ENCODE data around the gene RAB7A. TPM values are rescaled to one million over a fixed set of nuclear protein-coding genes. Genes with fewer than 3 reads are reported as not detected.
A peak's percentile ranks its signal among the peaks of the same experiment; 100 is the strongest.

Gene RAB7A
- total and polyA plus RNA-seq, 2 of the 13 experiments (the other 11 are each of a cell fraction or from before 2014, with no cell fraction given), result 26.5 to 182 TPM

DNA sequence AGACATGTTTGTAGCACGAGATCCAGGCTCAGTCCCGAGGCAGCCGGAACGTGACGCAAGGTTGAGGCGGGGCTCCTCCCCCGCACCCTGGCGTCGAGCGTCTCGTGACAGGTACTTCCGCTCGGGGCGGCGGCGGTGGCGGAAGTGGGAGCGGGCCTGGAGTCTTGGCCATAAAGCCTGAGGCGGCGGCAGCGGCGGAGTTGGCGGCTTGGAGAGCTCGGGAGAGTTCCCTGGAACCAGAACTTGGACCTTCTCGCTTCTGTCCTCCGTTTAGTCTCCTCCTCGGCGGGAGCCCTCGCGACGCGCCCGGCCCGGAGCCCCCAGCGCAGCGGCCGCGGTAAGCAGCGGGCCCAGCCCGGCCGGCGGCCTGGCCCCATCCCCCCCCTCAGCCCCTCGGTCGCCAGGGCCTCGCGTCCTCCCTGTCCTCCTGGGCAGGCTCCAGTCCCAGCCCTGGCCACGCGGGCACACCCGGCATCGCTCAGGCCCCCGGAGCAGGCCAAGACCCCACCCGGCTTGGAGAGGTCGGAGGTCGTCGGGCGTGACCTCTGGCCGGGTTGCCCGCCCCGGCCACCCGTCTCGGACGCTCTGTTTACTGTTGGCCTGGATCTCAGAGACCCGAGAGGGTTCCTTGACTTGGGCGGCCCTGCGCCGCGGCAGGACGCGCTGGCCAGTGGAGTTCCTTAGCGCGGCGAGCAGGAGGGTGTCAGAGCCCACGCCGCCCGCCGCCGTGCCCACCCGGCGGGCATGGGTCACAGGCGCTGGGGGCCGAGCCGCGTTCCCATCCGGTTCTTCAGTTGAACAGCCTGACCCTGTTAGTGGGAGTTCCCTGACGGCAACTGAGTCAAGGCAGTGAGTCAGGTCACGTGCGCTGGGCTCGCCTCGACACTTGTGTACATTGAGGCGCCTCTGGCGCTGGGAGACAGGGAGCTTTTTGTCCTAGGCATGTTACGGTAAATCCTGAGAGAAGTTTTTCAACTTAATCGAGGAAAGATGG is at the start of gene RAB7A (continued):
- TF ChIP-seq ZNF501 (CRISPR knock-in tag; IDR thresholded peaks at IDR 0.05) (peak; percentile 73), DPF2 (CRISPR knock-in tag; IDR thresholded peaks at IDR 0.05; ENCODE audit: borderline replicate concordance, low read depth) (no peak), ERF (CRISPR knock-in tag; IDR thresholded peaks at IDR 0.05) (peak; percentile 90), ZNF382 (CRISPR knock-in tag; IDR thresholded peaks at IDR 0.05; ENCODE audit: borderline replicate concordance) (no peak), YY1 (IDR thresholded peaks at IDR 0.05; ENCODE audit: insufficient read depth, insufficient replicate concordance, low read depth, low read length) (no peak), DNMT3B (CRISPR knock-in tag; conservative IDR thresholded peaks at IDR 0.05) (0 out of 2 replicates have a peak, but pooled peaks have one; percentile 64), ZNF616 (CRISPR knock-in tag; IDR thresholded peaks at IDR 0.05; ENCODE audit: low read depth) (peak; percentile 63; the same call in 1 of the 2 replicates), ZNF703 (CRISPR knock-in tag; IDR thresholded peaks at IDR 0.05; ENCODE audit: borderline replicate concordance) (no peak), KAT2B (IDR thresholded peaks at IDR 0.05; ENCODE audit: borderline replicate concordance, low read depth, low read length) (no peak), HIVEP1 (CRISPR knock-in tag; IDR thresholded peaks at IDR 0.05) (peak; percentile 50), ZNF446 (CRISPR knock-in tag; IDR thresholded peaks at IDR 0.05) (peak; percentile 93; the same call in 1 of the 2 replicates)
- TF ChIP-seq, protein P1, sequence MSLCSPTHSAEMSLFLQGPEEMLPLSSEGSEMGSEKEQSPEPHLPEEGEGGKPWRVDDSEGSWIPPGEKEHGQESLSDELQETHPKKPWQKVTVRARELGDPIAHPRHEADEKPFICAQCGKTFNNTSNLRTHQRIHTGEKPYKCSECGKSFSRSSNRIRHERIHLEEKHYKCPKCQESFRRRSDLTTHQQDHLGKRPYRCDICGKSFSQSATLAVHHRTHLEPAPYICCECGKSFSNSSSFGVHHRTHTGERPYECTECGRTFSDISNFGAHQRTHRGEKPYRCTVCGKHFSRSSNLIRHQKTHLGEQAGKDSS (CRISPR knock-in tag; IDR thresholded peaks at IDR 0.05; ENCODE audit: borderline replicate concordance, low read depth), result 0 out of 2 replicates have a peak, but pooled peaks have one; percentile 32
- TF ChIP-seq, protein P2, sequence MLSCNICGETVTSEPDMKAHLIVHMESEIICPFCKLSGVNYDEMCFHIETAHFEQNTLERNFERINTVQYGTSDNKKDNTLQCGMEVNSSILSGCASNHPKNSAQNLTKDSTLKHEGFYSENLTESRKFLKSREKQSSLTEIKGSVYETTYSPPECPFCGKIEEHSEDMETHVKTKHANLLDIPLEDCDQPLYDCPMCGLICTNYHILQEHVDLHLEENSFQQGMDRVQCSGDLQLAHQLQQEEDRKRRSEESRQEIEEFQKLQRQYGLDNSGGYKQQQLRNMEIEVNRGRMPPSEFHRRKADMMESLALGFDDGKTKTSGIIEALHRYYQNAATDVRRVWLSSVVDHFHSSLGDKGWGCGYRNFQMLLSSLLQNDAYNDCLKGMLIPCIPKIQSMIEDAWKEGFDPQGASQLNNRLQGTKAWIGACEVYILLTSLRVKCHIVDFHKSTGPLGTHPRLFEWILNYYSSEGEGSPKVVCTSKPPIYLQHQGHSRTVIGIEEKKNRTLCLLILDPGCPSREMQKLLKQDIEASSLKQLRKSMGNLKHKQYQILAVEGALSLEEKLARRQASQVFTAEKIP (CRISPR knock-in tag; IDR thresholded peaks at IDR 0.05; ENCODE audit: borderline replicate concordance), result no peak
- TF ChIP-seq, protein P3, sequence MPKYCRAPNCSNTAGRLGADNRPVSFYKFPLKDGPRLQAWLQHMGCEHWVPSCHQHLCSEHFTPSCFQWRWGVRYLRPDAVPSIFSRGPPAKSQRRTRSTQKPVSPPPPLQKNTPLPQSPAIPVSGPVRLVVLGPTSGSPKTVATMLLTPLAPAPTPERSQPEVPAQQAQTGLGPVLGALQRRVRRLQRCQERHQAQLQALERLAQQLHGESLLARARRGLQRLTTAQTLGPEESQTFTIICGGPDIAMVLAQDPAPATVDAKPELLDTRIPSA (CRISPR knock-in tag; IDR thresholded peaks at IDR 0.05; ENCODE audit: borderline replicate concordance), result no peak; the same call in 1 of the 2 replicates
- TF ChIP-seq, protein P4, sequence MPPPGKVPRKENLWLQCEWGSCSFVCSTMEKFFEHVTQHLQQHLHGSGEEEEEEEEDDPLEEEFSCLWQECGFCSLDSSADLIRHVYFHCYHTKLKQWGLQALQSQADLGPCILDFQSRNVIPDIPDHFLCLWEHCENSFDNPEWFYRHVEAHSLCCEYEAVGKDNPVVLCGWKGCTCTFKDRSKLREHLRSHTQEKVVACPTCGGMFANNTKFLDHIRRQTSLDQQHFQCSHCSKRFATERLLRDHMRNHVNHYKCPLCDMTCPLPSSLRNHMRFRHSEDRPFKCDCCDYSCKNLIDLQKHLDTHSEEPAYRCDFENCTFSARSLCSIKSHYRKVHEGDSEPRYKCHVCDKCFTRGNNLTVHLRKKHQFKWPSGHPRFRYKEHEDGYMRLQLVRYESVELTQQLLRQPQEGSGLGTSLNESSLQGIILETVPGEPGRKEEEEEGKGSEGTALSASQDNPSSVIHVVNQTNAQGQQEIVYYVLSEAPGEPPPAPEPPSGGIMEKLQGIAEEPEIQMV (CRISPR knock-in tag; IDR thresholded peaks at IDR 0.05; ENCODE audit: low read depth), result peak; percentile 45; the same call in 1 of the 2 replicates
- TF ChIP-seq, protein P5, sequence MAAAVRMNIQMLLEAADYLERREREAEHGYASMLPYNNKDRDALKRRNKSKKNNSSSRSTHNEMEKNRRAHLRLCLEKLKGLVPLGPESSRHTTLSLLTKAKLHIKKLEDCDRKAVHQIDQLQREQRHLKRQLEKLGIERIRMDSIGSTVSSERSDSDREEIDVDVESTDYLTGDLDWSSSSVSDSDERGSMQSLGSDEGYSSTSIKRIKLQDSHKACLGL (CRISPR knock-in tag; IDR thresholded peaks at IDR 0.05), result no peak; the same call in 1 of the 2 replicates
- TF ChIP-seq, protein P6, sequence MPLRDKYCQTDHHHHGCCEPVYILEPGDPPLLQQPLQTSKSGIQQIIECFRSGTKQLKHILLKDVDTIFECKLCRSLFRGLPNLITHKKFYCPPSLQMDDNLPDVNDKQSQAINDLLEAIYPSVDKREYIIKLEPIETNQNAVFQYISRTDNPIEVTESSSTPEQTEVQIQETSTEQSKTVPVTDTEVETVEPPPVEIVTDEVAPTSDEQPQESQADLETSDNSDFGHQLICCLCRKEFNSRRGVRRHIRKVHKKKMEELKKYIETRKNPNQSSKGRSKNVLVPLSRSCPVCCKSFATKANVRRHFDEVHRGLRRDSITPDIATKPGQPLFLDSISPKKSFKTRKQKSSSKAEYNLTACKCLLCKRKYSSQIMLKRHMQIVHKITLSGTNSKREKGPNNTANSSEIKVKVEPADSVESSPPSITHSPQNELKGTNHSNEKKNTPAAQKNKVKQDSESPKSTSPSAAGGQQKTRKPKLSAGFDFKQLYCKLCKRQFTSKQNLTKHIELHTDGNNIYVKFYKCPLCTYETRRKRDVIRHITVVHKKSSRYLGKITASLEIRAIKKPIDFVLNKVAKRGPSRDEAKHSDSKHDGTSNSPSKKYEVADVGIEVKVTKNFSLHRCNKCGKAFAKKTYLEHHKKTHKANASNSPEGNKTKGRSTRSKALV (CRISPR knock-in tag; IDR thresholded peaks at IDR 0.05), result 0 out of 2 replicates have a peak, but pooled peaks have one; percentile 32
- TF ChIP-seq, protein P7, sequence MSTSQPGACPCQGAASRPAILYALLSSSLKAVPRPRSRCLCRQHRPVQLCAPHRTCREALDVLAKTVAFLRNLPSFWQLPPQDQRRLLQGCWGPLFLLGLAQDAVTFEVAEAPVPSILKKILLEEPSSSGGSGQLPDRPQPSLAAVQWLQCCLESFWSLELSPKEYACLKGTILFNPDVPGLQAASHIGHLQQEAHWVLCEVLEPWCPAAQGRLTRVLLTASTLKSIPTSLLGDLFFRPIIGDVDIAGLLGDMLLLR (CRISPR knock-in tag; IDR thresholded peaks at IDR 0.05), result peak; percentile 56; the same call in 1 of the 2 replicates
